HG03439 (cell line): Measurements from ENCODE around the gene FKBP6.
"Not testable (repeated sequence)": the region's sequence is repeated elsewhere in the genome, so short reads cannot be mapped to it uniquely, and the experiment has no call there.

Experiments used
- ATAC-seq: cut with Tn5 transposase; IDR thresholded peaks from one replicate; pipeline ENCODE4 v1.9.1; 2021; ENCODE audit warnings: mild to moderate bottlenecking, moderate library complexity; ENCODE audit not compliant: unreplicated experiment

The FKBP6 gene

GRCh38 chr7:73354196-73354595 lies 26.2 kb downstream of the FKBP6 start:
- ATAC-seq = no peak

DNA sequence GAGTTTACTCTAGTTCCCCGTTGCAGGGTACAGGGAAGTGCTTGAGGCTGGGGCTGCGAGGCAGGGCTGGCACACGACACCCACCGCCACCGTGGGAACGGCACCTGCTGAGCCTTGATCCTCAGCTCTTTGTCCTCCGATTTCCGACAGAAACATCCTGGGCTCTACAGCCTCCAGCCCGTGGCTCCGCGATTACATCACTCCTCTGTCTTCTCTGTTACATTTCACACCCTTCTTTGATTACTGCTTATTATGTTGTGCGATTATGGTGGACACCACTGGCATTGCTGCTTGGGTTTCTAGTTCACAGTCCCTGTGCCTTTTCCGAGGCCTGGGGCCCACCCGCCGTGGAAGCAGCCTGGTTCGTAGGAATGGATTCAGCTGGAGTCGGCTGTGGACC lies 26.9 kb downstream of the FKBP6 start:
- no peak for ATAC-seq

DNA sequence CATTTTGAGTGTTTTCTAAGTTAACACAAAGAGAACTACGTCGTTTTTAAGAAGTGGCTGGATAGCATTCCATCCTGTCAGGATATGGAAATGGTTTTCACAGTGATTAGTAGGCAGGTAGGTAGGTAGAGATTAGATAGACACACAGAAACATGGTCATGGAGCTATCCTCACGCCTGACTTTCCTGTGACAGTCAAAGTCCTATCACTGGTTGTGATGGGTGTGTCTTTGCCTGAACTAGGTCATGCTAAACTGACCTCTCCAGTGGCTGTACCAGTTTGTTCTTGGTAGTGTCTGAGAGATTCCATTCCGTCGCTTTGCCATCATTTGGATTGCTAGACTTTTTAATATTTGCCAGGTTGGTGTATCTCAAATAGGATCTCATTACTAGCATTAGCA lies 28.2 kb downstream of the FKBP6 start:
- no peak for ATAC-seq

- no peak for ATAC-seq
Measured at GRCh38 chr7:73358590-73359275, 30.8 kb downstream of the FKBP6 start.

DNA sequence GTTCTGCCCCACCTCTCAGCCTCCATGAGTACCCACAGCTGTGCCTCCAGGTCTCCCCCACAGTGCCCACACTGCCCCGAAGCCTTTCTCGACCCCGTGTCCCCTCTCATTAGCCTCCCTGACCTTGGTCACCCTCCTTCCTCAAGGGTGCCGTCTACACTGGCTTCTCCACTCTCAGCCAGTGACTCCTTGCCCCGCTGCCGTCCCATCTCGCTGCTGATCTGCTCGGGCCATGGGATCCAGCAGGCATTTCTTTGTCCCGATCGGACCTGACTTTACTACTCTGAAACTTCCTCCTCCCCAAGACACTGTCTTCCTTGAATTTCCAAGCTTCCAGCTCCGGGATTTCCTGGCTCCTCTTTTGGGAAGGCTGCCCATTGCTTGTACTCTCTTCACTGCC lies 31.3 kb downstream of the FKBP6 start:
- no peak for ATAC-seq

DNA sequence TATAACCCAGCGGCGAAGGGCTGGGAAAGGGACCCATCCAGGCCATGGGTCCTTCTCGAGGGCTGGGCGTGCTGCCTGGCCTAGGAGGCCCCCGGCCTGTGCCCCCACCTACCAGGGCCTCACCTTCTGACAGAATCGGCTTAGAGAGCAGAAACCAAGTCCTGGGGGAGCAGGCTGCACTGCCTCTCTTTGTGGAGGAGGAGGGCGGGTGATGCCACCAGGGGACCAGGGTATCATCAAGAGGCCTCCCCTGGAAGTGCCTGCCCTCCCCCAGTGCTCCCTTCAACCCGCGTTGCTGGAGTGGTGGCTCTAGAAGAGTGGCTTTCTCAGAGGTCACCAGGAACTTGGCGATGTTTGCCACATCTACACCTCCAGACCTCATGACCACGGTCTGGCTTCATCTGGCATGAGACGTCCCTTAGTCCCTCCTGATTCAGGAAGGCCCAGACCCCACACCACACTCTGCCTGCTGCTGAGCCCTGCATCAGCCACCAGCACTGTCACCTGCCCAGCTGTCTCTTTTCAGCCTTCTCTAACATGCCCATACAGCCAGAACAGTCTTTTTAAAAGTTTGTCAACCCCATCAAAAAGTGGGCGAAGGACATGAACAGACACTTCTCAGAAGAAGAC lies 31.9 kb downstream of the FKBP6 start:
- no peak for ATAC-seq

- not testable (repeated sequence) for ATAC-seq
Measured at GRCh38 chr7:73360590-73360989, 32.6 kb downstream of the FKBP6 start.

DNA sequence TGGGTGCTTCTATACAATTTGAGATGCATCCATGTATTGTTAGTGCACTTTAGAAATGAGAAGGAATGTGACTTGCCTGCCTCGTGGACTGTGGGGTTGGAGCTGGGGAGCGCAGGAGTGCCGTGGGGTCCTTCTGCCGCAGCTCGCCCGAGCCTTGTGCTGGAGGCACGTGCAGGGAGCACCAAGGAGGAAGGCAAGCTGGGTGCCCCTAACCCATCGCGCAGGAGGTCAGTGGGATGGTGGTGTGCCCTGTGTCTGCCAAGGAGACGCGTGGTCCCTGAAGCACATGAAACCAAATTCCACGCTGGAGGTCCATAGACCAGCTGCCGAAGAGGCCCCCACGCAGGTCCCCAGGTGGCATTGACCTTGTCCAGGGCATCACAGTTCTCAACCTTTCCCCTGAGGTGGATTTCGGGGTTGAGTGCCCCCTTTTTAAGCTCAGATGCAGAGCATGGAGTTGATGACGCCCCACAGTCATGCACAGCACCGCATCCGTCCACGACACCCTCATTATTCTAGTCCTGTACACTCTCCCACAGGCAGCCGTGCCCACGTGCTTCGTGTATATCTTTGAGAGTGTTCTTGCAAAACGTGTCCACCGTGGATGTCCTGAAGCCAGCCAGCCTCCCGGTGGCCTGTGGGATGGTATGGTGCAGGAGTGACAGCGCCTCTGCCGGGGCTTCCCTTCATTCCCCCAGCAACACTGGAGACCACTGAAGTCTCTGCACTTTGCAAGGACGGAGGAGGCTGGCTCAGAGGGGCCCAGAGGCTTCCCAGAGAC lies 35.5 kb downstream of the FKBP6 start:
- no peak for ATAC-seq

DNA sequence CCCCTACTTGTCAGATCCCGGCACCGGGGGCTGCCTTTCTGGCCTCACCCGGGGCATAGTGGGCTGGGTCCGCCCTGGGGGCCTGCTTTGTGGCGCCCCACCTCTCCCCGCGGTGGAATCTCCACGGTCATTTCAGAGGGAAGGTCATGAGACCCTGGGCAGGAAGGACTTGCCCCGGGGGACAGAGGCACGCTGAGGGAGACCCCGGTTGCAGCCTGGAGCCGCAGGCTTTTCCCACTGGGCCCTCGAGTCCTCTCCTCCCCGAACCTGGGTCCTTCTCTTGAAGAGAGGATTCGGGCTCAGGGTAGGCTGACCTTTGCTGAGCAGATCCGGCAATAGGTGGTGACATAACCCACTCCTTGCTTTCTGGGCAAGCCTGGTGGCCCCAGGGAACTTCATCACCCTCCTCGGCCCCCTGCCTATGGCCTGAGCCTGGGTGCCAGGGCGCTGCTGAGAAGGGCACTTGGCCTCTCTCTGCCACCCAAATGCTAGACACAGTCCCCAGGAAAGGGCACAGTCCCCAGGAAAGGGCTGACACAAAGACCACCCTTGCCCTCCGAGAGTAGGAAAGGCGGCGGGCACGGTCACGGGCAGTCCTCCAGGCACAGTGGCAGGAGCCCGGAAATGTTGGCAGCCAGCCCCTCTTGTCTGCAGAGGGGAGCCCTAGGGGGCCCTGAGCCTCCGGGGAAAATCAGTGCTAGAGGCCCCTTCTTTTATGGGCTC lies 36.2 kb downstream of the FKBP6 start:
- no peak for ATAC-seq

DNA sequence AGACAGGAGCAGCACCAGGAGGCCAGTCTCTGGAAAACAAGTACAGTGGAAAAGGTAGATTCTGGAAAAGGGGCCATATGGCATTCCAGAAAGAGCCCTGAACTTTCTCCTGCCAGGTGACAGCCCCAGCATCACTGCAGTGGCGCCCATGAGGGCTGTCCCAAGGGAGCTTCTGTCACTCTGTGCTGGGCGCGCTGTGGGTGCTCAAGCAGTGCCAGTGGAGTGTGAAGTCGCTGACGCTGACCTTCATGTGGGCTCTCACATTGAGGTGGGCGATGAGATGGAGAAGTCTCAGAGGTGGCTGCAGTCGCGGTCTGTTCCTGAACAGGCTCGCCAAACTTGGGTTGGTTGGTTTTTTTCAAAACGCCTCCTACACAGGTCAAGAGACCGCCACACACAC lies 38.2 kb downstream of the FKBP6 start:
- ATAC-seq = no peak

DNA sequence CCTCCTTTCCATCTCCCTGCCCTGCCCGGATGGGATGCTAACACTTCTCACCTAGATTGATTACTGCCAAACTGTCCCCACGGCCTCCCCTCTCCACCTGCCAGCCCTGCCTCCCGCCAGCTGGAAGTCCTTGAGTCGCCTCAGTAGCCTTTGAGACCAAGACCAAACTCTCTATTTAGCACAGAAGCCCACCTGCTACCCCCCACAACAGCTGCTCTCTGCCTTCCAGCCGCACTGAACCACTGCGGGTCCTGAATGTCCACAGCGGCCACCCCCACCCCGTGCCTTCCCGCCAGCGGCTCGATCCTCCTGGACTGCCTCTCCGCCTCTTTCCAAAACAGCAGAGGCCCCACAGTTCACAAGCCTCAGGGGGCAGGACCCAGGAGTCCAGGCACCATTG lies 39.0 kb downstream of the FKBP6 start:
- ATAC-seq = no peak

GRCh38 chr7:73369009-73369408 lies 41.0 kb downstream of the FKBP6 start:
- no peak for ATAC-seq

- ATAC-seq = no peak
Measured at GRCh38 chr7:73369622-73370021, 41.7 kb downstream of the FKBP6 start.

DNA sequence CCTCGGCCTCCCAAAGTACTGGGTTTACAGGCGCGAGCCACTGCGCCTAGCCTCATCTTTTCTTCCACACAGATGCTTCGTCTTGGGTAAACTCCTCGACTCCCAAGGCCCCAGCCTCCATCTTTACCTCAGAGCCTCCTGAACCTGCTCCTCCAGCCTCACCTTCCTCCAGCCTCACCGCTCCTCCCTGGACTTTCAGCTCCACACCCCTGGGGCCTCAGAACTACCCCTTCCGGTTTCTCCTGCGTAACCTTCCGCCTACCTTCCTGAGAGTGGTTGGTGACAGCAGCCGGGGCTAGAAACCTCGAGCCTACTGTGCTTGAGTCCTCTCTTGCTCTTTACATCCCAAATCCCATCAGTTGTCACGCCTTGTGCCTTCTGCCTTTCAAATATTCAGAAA lies 45.8 kb downstream of the FKBP6 start:
- no peak for ATAC-seq

- ATAC-seq = not testable (repeated sequence)
Measured at GRCh38 chr7:73376262-73376661, 48.3 kb downstream of the FKBP6 start.

DNA sequence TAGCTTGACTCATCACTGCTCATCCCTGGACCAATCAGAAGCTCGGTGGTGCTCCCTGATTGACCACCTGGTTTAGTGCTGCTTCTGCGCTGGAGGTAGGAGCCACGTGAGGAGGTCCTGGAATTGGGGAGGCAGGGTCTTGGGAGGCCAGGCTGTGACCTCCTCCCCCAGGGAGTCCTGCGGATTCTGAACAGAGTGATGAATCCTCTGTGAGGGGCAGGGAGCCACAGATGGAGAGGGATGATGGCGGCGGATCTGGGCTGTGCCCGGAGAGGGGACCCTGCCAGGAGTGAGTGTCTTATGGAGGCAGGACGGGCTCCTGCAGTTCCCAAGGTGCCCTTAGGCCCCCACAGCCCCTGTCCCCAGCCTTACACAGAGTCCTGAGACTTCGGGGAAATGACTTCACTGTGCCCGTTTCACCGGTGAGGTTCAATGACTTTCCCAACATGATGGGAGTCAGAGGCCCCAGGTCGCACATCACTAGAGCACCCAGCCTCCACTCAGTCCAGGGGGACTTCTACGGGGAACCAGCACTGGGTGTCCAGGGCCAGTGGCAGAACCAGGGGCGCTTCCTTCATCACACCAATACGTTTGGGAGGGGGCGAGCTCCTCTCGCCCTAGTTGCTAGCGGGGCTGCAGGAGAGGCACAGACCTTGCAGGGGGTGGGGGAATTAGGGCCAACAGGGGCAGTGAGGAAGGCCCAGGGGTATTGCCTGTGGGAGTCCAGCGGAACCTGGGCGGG lies 48.9 kb downstream of the FKBP6 start:
- ATAC-seq = no peak

- not testable (repeated sequence) for ATAC-seq
Measured at GRCh38 chr7:73377413-73378200, 49.6 kb downstream of the FKBP6 start.

DNA sequence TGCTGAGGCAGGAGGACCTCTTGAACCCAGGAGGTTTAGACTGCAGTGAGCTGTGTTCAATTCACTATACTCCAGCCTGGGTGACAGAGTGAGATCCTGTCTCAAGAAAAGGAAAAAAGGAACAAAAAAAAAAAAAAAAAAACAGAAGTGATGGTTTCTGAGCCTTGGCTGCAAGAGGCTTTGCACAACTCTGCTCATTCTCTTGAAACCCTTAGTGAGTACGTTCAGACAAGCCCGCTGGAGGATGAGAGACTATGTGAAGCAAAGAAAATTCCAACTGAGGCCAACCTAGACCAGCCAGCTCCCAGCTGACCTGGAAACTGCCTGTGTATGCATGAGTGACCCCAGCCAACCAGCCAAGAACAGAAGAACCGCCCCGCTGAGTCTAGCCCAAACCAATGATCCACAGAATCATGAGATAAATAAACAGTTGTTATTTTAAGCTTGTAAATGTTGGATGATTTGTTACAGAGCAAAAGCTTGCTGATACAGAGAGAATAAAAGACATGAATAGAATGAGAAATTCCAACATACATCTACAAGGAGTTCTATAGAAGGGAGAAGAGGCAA lies 55.1 kb downstream of the FKBP6 start:
- no peak for ATAC-seq

DNA sequence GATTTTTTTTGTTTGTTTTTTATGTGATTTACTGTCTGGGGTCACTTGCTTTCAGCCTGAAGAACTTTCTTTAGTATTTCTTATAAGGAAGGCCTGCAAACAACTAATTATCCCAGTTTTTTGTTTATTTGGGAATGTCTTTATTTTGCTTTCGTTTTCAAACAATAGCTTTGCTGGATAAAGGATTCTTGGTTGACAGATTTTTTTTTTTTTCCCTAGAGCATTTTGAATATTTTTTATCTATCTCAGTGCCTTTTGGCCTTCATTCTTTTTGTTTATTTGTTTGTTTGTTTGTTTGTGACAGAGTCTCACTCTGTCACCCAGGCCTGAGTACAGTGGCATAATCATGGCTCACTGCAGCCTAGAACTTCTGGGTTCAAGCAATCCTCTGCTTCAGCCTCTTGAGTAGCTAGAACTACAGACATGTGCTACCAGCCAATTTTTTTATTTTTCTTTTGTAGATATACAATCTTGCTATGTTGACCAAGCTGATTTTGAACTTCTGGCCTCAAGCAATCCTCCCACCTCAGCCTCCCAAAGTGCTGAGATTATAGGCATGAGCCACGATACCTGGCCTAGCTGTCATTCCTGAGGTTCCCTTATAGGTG lies 59.4 kb downstream of the FKBP6 start:
- ATAC-seq = no peak
